DOHH2 (cell line): ENCODE results near the gene SNRNP48.

Experiments
- H3F3A ChIP-seq: fragments of 200-600 bp; sonication (generic), shearing (Covaris generic); 2 replicates; pipeline ENCODE4 v1.6.0; 2016; ENCODE audit warnings: antibody characterized with exemption, mild to moderate bottlenecking; ENCODE audit not compliant: control insufficient read depth, insufficient read depth
- H3K27ac ChIP-seq: fragments of 200-600 bp; sonication (generic); 2 replicates; pipeline ENCODE4 v1.5.1; 2014; ENCODE audit warnings: low read depth, mild to moderate bottlenecking, low read length, moderate library complexity
- H3K27me3 ChIP-seq: fragments of 200-600 bp; sonication (generic); 2 replicates; pipeline ENCODE4 v1.6.1; 2014; ENCODE audit warnings: mild to moderate bottlenecking, low read length, mixed read lengths; ENCODE audit not compliant: control insufficient read depth
- H3K36me3 ChIP-seq: fragments of 200-600 bp; sonication (generic); 2 replicates; pipeline ENCODE4 v1.6.1; 2014; ENCODE audit warnings: mild to moderate bottlenecking, low read length, moderate library complexity, mixed read lengths; ENCODE audit not compliant: control insufficient read depth
- H3K4me1 ChIP-seq: fragments of 200-600 bp; sonication (generic); 2 replicates; pipeline ENCODE4 v1.6.1; 2014; ENCODE audit warnings: mild to moderate bottlenecking, low read length, mixed read lengths; ENCODE audit not compliant: control insufficient read depth
- H3K4me2 ChIP-seq: fragments of 200-600 bp; sonication (generic); 2 replicates; pipeline ENCODE4 v1.6.0; 2014; ENCODE audit warnings: mild to moderate bottlenecking, low read length, moderate library complexity
- H3K4me3 ChIP-seq: fragments of 200-600 bp; sonication (generic); 2 replicates; pipeline ENCODE4 v1.5.1; 2014; ENCODE audit warnings: mild to moderate bottlenecking, low read length, mixed read lengths
- H3K79me2 ChIP-seq: fragments of 200-600 bp; sonication (generic); 2 replicates; pipeline ENCODE4 v1.6.1; 2014; ENCODE audit warnings: mild to moderate bottlenecking, low read length, mixed read lengths; ENCODE audit not compliant: control insufficient read depth
- H3K9me2 ChIP-seq: fragments of 200-600 bp; sonication (generic); replicated peaks from 2 replicates; pipeline ENCODE4 v1.6.1; 2014; ENCODE audit warnings: mild to moderate bottlenecking, low read length, mixed read lengths; ENCODE audit not compliant: control insufficient read depth
- H3K9me3 ChIP-seq: fragments of 200-600 bp; sonication (generic); 2 replicates; pipeline ENCODE4 v1.6.1; 2014; ENCODE audit warnings: antibody characterized with exemption, low read length, mixed read lengths; ENCODE audit not compliant: control insufficient read depth, insufficient read depth
- H4K20me1 ChIP-seq: fragments of 200-600 bp; sonication (generic); 2 replicates; pipeline ENCODE4 v1.6.0; 2014; ENCODE audit warnings: low read depth, mild to moderate bottlenecking, antibody characterized with exemption, low read length, moderate library complexity; ENCODE audit not compliant: control insufficient read depth, insufficient read depth
- CTCF ChIP-seq: fragments of 200-600 bp; sonication (generic); IDR thresholded peaks from one replicate; pipeline ENCODE4 v1.5.1; 2014; ENCODE audit warnings: antibody characterized with exemption, mild to moderate bottlenecking, low read depth, low read length; ENCODE audit not compliant: poor library complexity, severe bottlenecking
- EZH2phosphoT487 ChIP-seq: fragments of 200-600 bp; sonication (generic); IDR thresholded peaks from 2 replicates; pipeline ENCODE4 v1.6.1; 2017; ENCODE audit warnings: borderline replicate concordance, mild to moderate bottlenecking, antibody characterized with exemption, low read length, moderate library complexity, mixed read lengths

The SNRNP48 gene

GRCh38 chr6:7559651-7560385 lies 30.2 kb upstream of the SNRNP48 start:
- no peak overlapping the region for H3K27ac ChIP-seq
- no peaks in the 10 kb centered on the region for H3K36me3 ChIP-seq
- H3F3A ChIP-seq = no peaks in the 10 kb centered on the region
- H3K4me2 ChIP-seq = no peak overlapping the region
- no peaks in the 10 kb centered on the region for H3K4me1 ChIP-seq
- no peaks in the 10 kb centered on the region for H4K20me1 ChIP-seq
- no peaks in the 10 kb centered on the region for H3K9me2 ChIP-seq
- H3K9me3 ChIP-seq = no peaks in the 10 kb centered on the region
- no peak for TF ChIP-seq EZH2phosphoT487
- no peak for TF ChIP-seq CTCF
- peaks cover 24% of the 10 kb centered on the region for H3K27me3 ChIP-seq
- H3K4me3 ChIP-seq = no peak overlapping the region
- H3K79me2 ChIP-seq = no peaks in the 10 kb centered on the region

DNA sequence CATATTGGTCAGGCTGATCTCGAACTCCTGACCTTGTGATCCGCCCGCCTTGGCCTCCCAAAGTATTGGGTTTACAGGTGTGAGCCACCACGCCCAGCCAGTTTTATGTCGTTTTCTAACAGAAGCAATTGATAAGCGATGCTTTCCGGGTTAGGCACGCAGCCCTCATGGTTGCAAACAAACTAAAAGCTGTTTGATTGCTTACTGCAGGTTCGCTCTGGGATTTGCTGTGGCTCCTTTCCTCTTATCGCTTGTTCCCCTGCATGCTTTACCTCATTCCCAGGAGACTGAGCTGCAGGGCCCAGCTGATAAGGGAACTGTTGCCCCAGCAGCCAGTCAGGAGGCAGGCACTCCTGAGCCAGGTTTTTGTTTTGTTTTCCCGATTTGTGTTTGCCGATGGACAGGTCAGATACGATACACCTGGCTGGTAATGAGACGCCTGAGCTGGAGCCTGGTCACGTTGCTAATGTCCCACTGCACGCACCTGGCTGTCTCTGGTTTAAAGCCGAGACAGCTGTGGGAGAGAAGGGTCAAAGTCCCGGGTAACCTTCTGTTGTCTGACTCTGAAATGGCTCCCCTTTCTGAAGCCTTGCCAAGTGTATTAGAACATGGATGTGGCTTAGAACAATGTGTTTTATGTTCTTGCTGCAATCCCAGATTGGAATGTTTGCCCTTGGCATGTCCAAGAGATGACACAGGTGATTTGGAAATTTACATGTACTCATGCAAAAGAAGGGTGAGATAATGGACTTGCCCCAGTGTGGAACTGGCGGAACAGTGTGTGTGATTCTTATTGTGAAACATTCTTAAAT lies 28.6 kb upstream of the SNRNP48 start:
- no peaks in the 10 kb centered on the region for H3F3A ChIP-seq
- H4K20me1 ChIP-seq = no peaks in the 10 kb centered on the region
- no peaks in the 10 kb centered on the region for H3K36me3 ChIP-seq
- TF ChIP-seq CTCF = no peak
- TF ChIP-seq EZH2phosphoT487 = no peak
- H3K4me3 ChIP-seq = no peak overlapping the region
- H3K79me2 ChIP-seq = no peaks in the 10 kb centered on the region
- no peaks in the 10 kb centered on the region for H3K9me2 ChIP-seq
- peaks cover 18% of the 10 kb centered on the region for H3K27me3 ChIP-seq
- H3K9me3 ChIP-seq = no peaks in the 10 kb centered on the region
- no peak overlapping the region for H3K27ac ChIP-seq
- H3K4me2 ChIP-seq = no peak overlapping the region
- no peaks in the 10 kb centered on the region for H3K4me1 ChIP-seq

- Histone ChIP-seq H3K36me3 (no peaks in the 10 kb centered on the region), H3K9me2 (no peaks in the 10 kb centered on the region), H3K4me2 (no peak overlapping the region), H3K27ac (no peak overlapping the region), H3K4me1 (no peaks in the 10 kb centered on the region), H3K4me3 (no peak overlapping the region), H4K20me1 (no peaks in the 10 kb centered on the region), H3K9me3 (no peaks in the 10 kb centered on the region), H3F3A (no peaks in the 10 kb centered on the region), H3K79me2 (no peaks in the 10 kb centered on the region), H3K27me3 (peaks cover 20% of the 10 kb centered on the region)
- TF ChIP-seq CTCF (no peak), EZH2phosphoT487 (no peak)
These were observed 27.2 kb upstream of the SNRNP48 start for GRCh38 chr6:7562769-7563168.
